HG02571 (cell line): ENCODE measurements around the gene SMYD1.
"Not testable (repeated sequence)": the region's sequence is repeated elsewhere in the genome, so short reads cannot be mapped to it uniquely, and the experiment has no call there.

Source experiments
- ATAC-seq: cut with Tn5 transposase; IDR thresholded peaks from one replicate; pipeline ENCODE4 v1.9.1; 2021; ENCODE audit warnings: mild to moderate bottlenecking, moderate library complexity; ENCODE audit not compliant: unreplicated experiment

Gene SMYD1

DNA sequence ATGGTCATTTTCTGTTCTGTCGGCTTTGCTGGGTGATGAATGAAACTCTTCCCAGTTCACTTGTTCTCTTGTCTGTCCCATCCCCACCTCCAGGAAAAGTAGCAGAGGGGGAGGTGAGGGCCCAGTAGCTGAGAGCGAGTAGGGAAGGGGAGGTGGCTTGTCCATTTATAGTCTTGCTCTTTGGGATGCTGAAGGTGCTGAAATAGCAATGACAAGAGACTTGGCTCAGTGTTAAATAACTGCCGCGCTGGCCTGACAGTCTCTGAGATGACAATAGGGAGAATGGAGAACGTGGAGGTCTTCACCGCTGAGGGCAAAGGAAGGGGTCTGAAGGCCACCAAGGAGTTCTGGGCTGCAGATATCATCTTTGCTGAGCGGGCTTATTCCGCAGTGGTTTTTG is at the start of gene SMYD1:
Gene SMYD1 (plus strand): TSS at position 228 of the 400 bp plus-strand sequence. CDS start 40 bp downstream, at position 268.
- ATAC-seq, result no peak

DNA sequence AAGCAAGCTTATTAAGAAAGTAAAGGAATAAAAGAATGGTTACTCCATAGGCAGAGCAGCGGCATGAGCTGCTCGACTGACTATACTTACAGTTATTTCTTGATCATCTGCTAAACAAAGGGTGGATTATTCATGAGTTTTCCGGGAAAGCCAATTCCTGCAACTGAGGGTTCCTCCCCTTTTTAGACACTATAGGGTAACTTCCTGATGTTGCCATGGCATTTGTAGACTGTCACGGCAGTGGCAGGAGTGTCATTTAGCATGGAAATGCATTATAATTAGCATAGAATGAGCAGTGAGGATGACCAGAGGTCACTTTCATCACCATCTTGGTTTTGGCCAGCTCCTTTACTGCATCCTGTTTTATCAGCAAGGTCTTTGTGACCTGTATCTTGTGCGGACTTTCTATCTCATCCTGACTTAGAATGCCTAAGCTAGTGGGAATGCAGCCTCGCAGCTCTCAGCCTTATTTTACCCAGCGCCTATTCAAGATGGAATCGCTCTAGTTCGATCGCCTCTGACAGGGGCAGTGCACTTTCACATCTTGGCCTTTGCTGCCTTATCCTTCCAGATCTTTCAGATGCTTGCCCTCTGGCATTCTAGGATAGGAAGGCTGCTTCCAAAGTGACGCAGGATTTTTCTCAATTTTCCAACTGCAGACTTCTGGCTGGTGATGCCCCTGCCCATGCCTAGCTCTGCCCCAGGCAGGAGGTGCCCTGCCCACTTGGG is 49.4 kb upstream of the SMYD1 start:
- not testable (repeated sequence) for ATAC-seq

DNA sequence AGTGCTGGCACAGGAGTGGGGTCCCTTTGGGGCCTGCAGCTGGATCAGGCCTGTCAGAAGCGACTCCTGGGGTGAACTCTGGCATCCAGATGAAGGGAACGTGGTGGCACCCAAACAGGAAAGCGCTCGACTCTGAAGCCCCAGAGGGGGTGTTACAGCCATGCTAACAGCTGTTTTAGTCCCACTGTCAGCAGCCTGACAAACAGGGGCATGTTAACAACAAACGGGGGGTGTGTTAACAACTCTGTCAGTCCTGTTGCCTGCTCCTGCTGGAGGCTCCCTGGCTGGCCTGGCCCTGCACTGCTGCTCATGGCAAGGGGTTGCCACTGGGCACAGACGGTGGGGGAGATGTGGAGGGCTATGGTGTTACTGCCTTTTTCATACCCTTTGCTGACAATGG is 48.7 kb upstream of the SMYD1 start:
- no peak for ATAC-seq

DNA sequence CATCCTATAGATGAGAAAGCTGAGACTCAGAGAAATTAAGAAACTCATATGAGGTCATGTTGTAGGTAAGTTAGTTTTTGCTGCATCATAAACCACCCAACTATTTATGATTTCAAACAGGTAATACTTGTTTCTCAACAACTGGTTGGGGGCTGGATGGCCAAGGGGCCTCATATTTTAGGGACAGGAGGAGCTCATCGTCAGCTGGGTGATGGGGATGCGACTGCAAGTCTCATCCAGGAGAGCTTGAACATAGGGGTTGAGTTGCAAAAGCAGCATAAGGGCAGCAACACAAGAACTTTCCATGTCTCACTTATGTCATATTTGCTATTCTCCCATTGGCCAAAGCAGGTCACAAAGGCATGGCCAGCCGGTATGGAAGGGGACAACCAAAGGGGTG is 47.6 kb upstream of the SMYD1 start:
- ATAC-seq, result no peak

DNA sequence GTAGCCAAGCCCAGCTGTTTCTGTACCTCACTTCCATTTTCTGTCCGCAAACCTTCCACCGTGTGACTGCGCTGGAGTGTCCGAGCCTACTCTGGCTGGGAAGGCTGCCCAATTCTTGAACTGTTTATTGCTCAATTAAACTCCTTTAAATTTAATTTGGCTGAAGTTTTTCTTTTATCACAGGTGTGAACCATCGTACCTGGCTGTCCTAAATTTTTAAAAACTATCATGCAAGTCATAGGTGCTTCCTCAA is 45.0 kb upstream of the SMYD1 start:
- ATAC-seq, result no peak

- no peak for ATAC-seq
These were observed 43.1 kb upstream of the SMYD1 start for GRCh38 chr2:88024509-88024908.

GRCh38 chr2:88027697-88028389 is 39.8 kb upstream of the SMYD1 start:
- no peak for ATAC-seq

DNA sequence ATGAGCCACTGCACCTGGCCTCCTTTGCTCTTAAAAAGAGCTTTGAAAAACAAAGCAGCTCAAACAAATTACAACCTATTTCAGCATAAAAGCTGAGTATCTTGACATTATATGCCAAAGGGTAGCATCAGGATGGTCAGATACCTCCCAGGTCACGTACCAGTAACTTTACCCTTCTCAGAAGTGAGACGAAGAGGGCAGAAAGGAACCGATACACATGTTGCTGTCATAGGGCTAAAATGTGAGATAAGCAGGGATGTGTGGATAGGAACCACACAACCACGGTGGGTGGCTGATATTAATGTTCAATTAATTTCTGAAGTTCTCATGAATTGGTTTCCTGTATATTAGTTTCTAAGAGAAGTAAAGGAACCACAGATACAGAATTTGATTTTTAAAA is 38.7 kb upstream of the SMYD1 start:
- no peak for ATAC-seq

- no peak for ATAC-seq
These were observed 35.4 kb upstream of the SMYD1 start for GRCh38 chr2:88032070-88032702.

DNA sequence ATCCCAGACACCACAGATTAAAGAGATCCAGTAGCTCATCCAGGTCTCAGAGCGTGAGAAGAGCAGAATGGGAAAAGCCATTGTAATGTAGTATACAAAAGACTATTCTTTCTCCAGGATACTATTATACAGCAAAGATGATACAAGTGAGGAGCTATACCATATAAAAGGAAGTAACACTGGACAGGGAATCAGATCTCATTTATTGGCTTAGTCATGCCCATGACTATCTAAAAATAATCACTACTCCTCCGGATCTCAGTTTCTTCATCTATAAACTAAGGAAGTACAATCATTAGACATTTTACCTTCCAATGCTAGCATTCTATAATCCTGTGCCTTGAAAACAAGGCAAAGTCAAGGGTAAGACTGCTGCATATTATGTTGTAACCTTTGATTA is 31.4 kb upstream of the SMYD1 start:
- ATAC-seq, result no peak

DNA sequence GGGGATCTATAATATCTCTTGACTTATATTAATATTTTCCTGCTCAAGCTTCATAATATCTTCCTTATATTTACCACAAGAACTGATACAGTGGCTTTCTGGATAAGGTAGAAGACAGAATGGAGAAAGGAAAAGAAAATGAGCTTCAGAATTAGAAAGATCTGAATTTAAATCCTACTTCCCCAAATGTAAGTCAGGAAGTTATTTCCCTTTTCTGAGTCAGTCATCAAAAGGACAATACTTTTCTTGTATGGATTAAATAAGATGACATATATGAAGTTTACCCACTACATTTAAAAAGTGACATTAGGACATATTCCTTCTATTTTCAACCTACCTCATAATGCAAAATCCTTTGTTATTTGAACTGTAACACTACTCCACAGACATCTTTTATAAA is 31.0 kb upstream of the SMYD1 start:
- ATAC-seq, result no peak

GRCh38 chr2:88038263-88039105 is 29.1 kb upstream of the SMYD1 start:
- no peak for ATAC-seq

GRCh38 chr2:88042476-88042875 is 25.1 kb upstream of the SMYD1 start:
- no peak for ATAC-seq

- not testable (repeated sequence) for ATAC-seq
These were observed 22.1 kb upstream of the SMYD1 start for GRCh38 chr2:88045561-88045960.

DNA sequence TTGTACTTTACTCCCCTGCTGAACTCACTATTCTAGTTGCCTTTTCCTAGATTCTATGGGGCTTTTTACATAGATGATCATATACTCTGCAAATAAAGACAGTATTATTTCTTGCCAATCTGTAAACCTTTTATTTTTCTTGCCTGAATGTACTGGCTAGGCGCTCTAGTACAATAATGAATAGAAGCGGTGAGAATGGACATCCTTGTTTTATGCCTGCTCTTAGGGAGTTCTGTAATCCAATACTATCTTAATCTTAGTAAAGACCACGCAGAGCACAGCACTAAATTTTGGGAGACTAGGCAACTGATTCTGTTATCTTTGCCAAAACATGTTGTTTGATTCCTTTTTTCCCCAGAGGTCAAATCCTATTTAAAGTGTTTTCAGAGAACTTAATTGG is 19.1 kb upstream of the SMYD1 start:
- no peak for ATAC-seq

DNA sequence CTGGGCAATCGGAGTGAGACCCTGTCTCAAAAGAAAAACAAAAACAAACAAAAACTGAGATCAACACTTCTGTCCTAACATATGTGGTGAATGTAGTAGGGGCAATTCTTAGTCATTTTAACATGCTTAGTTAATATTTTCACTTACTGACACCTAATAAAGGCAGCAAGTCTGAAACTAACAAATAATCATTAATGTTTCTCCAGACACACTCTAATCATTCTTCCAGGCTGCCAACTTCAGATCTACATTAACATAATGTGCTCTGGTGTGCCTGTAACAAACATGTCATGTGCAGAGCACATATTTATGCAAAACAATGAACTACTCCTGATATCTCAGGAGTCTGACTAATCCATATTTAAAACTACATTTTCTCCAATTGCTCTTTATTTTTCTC is 18.0 kb upstream of the SMYD1 start:
- ATAC-seq, result no peak

DNA sequence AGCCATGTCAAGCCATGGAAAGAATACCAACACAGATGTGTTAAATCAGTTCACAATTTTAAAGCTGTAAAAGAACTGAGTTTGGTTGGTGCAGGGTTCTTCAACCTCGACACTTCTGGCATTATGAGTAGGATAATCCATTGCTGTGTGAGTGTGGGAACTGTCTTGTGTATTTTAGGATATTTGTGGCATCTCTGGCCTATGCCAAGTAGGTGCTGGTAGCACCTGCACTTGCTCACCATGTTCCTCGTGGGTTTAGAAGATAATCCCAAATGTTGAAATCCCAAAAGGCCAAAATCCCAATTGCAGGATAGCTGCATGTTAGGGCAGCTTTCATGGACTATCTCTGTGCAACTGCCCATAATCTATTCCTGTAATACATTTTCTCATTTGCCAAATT is 15.8 kb upstream of the SMYD1 start:
- no peak for ATAC-seq

DNA sequence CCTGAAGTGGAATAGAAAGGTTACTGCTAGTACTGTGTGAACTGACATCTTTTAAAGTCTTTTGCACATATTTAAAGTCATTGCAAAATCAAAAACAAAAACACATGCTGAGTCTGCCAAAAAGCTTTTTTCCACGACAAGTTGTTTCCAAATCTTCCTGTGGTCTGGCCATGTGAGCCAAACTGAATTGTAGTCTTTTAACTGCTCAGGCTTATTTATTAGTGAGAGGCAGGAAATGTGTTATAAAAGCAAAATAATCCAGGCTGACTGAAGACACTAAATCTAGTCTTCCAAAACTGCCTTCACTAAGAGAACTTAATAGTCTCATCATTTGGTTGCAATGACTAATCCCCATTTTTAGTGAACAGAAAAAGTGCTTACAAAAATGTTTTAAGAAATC is 14.3 kb upstream of the SMYD1 start:
- no peak for ATAC-seq

DNA sequence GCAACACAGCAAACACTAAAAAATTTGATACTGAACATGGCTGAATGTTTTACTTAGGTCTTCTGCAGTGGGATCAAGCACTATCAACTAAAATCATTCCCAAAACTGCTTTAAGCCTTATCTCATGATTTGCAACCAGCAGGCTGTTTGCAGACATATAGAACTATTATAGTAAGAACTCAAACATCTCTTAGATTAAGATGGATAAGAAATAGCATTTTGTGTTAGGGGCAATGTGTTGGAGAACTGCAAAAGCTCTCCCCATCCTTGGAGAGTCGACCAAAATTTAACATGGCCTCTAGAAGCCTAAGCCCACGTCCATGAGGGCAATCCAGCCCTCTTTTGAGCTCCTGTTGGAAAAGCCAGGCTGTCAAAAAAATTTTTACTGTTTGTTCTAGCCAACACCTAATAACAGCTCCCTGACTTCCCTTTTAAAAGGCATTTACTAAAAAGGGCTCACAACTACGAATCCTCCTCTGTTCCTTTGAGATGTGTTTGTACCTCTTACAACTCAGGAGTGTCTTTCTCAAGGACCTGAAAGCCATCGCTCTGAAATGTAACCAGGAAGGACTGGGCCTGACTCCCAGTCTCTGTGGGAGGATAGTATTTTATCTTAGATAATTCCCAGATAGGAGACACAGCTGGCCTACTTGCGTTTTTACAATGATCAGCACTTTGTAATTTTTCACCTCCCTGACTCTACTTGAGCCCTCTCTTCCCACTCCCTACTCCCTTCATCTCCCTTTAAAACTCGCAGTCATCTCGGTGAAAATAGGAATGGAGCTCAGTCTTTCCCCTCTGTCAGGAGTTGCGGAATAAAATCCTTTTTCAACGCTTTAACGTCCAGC is 13.5 kb upstream of the SMYD1 start:
- ATAC-seq, result no peak

GRCh38 chr2:88054782-88055370 is 12.7 kb upstream of the SMYD1 start:
- no peak for ATAC-seq
